A549 (cell line): ENCODE measurements around the gene SRRD. TPM values are rescaled to one million over a fixed set of nuclear protein-coding genes. Genes with fewer than 3 reads are reported as not detected.

Experiments used
- ATAC-seq, 2 experiments: fragments of 200-7000 bp in 1 of 2; fragments of >200 bp in 1 of 2; cut with Nextera tagmentation in 1 of 2; cut with Tn5 transposase in 1 of 2; 3 replicates each; pipeline versions ENCODE4 v1.8.0 to v1.9.1; 2018 to 2020; ENCODE audit warnings: mild to moderate bottlenecking in 1 of 2, moderate library complexity in 1 of 2
- CTCF ChIA-PET: fragments of 300-600 bp; sonication (Branson Sonifier 250); formaldehyde crosslinking; extraction: SDS; loops from one replicate; lab custom pipeline; 2021; ENCODE audit warnings: antibody characterized with exemption, inconsistent platforms; lab: Yijun Ruan, JAX
- POLR2A ChIA-PET: fragments of 350-600 bp; formaldehyde crosslinking; extraction: SDS; loops from one replicate; lab custom pipeline; 2021; ENCODE audit warnings: antibody characterized with exemption, inconsistent platforms; lab: Yijun Ruan, JAX
- DNase-seq, 2 experiments: peaks; one replicate each; pipeline versions ENCODE4 v3.0.0 to v3.0.0-alpha.2; 2011 to 2016; ENCODE audit warnings: low read depth in 1 of 2, low spot score in 1 of 2
- FAIRE-seq: peaks from 2 replicates; lab custom pipeline; 2011; peaks lifted over from hg19 to GRCh38; lab: Jason Lieb, UNC
- H3K27ac ChIP-seq, 2 experiments: fragments of >200 bp; sonication (Bioruptor Twin); formaldehyde crosslinking; 3 replicates each; pipeline ENCODE4 v1.5.1; 2016 to 2017
- H3K4me1 ChIP-seq: fragments of >200 bp; sonication (Bioruptor Twin); formaldehyde crosslinking; 3 replicates; pipeline ENCODE4 v1.6.1; 2016
- H3K4me2 ChIP-seq: fragments of >200 bp; sonication (Bioruptor Twin); formaldehyde crosslinking; 3 replicates; pipeline ENCODE4 v1.6.1; 2016
- H3K4me3 ChIP-seq: fragments of >200 bp; sonication (Bioruptor Twin); formaldehyde crosslinking; 3 replicates; pipeline ENCODE4 v1.5.1; 2016
- H3K9me3 ChIP-seq: fragments of >200 bp; sonication (Bioruptor Twin); formaldehyde crosslinking; 3 replicates; pipeline ENCODE4 v1.6.1; 2016
- BHLHE40 ChIP-seq: IDR thresholded peaks from 2 replicates; pipeline ENCODE4 v1.6.1; 2012; ENCODE audit warnings: low read depth, low read length, inconsistent platforms
- CBX2 ChIP-seq: fragments of 200-600 bp; sonication (generic); IDR thresholded peaks from 2 replicates; pipeline ENCODE4 v1.6.1; 2016; ENCODE audit warnings: low read depth, mild to moderate bottlenecking, borderline replicate concordance
- CBX8 ChIP-seq: fragments of 200-600 bp; sonication (generic); IDR thresholded peaks from 2 replicates; pipeline ENCODE4 v1.6.1; 2016
- CHD2 ChIP-seq: fragments of 150-350 bp; IDR thresholded peaks from 2 replicates; pipeline ENCODE4 v1.6.1; 2014; ENCODE audit warnings: low read length; ENCODE audit not compliant: partially characterized antibody
- CHD4 ChIP-seq: fragments of 200-600 bp; sonication (generic); IDR thresholded peaks from 2 replicates; pipeline ENCODE4 v1.6.1; 2016; ENCODE audit warnings: antibody characterized with exemption, mild to moderate bottlenecking, borderline replicate concordance
- EP300 ChIP-seq, 2 experiments: fragments of >200 bp; sonication (Bioruptor Twin); formaldehyde crosslinking; IDR thresholded peaks; 2 replicates in 1 of 2; 3 replicates in 1 of 2; pipeline ENCODE4 v1.6.1; 2016 to 2017
- ESRRA ChIP-seq: fragments of 150-350 bp; IDR thresholded peaks from 2 replicates; pipeline ENCODE4 v1.6.1; 2014; ENCODE audit warnings: mild to moderate bottlenecking, low read length, borderline replicate concordance
- HEYL ChIP-seq: fragments of 250-450 bp; sonication (Bioruptor Pico); IDR thresholded peaks from 2 replicates; pipeline ENCODE4 v1.8.0; 2021; ENCODE audit warnings: mild to moderate bottlenecking, moderate library complexity
- HOXA7 ChIP-seq: fragments of 250-450 bp; sonication (Bioruptor Pico); IDR thresholded peaks from 2 replicates; pipeline ENCODE4 v1.5.0; 2020; ENCODE audit warnings: mild to moderate bottlenecking, moderate library complexity
- KDM1A ChIP-seq: fragments of 200-600 bp; sonication (generic); IDR thresholded peaks from 2 replicates; pipeline ENCODE4 v1.6.1; 2016; ENCODE audit warnings: low read depth, mild to moderate bottlenecking
- KDM5A ChIP-seq: fragments of 200-600 bp; sonication (generic); IDR thresholded peaks from 2 replicates; pipeline ENCODE4 v1.6.1; 2016; ENCODE audit warnings: antibody characterized with exemption, mild to moderate bottlenecking
- MAFK ChIP-seq: fragments of 450-650 bp; IDR thresholded peaks from 2 replicates; pipeline ENCODE4 v1.6.1; 2014; ENCODE audit not compliant: partially characterized antibody
- MYC ChIP-seq: IDR thresholded peaks from 2 replicates; pipeline ENCODE4 v1.6.1; 2012; ENCODE audit warnings: mild to moderate bottlenecking, inconsistent platforms, low read length, improper control_type of control experiment, borderline replicate concordance
- NFE2L2 ChIP-seq: fragments of 150-350 bp; conservative IDR thresholded peaks from 2 replicates; pipeline ENCODE4 v1.6.1; 2014; ENCODE audit warnings: low read length
- NR3C1 ChIP-seq: fragments of >200 bp; sonication (Bioruptor Twin); formaldehyde crosslinking; IDR thresholded peaks from 3 replicates; pipeline ENCODE4 v1.6.1; 2017
- PHF8 ChIP-seq: fragments of 200-600 bp; sonication (generic); IDR thresholded peaks from 2 replicates; pipeline ENCODE4 v1.6.1; 2016; ENCODE audit warnings: low read depth, mild to moderate bottlenecking, antibody characterized with exemption, moderate library complexity, borderline replicate concordance
- RAD21 ChIP-seq, 2 experiments: fragments of >200 bp in 1 of 2; sonication (Bioruptor Twin) in 1 of 2; formaldehyde crosslinking in 1 of 2; IDR thresholded peaks in 1 of 2; conservative IDR thresholded peaks in 1 of 2; 2 replicates in 1 of 2; 3 replicates in 1 of 2; pipeline ENCODE4 v1.6.1; 2012 to 2018; ENCODE audit warnings: inconsistent platforms in 1 of 2
- RARB ChIP-seq: fragments of 250-450 bp; sonication (Bioruptor Pico); IDR thresholded peaks from 2 replicates; pipeline ENCODE4 v1.8.0; 2021; ENCODE audit warnings: mild to moderate bottlenecking, moderate library complexity
- RCOR1 ChIP-seq: fragments of 150-350 bp; IDR thresholded peaks from 2 replicates; pipeline ENCODE4 v1.6.1; 2014; ENCODE audit warnings: antibody characterized with exemption, low read length, low read depth
- SMC3 ChIP-seq: fragments of >200 bp; sonication (Bioruptor Twin); formaldehyde crosslinking; IDR thresholded peaks from 3 replicates; pipeline ENCODE4 v1.6.1; 2018; ENCODE audit warnings: inconsistent platforms
- SREBF2 ChIP-seq: fragments of 450-650 bp; IDR thresholded peaks from 2 replicates; pipeline ENCODE4 v1.6.1; 2014; ENCODE audit warnings: mild to moderate bottlenecking, moderate library complexity
- TFCP2L1 ChIP-seq: fragments of 250-450 bp; sonication (Bioruptor Pico); IDR thresholded peaks from 2 replicates; pipeline ENCODE4 v1.5.0; 2021; ENCODE audit warnings: mild to moderate bottlenecking
- TP53 ChIP-seq: fragments of 250-450 bp; sonication (Bioruptor Pico); IDR thresholded peaks from 2 replicates; pipeline ENCODE4 v1.5.0; 2021; ENCODE audit warnings: mild to moderate bottlenecking, moderate library complexity
- ZFP36 ChIP-seq: fragments of 450-650 bp; IDR thresholded peaks from 2 replicates; pipeline ENCODE4 v1.6.1; 2014; ENCODE audit warnings: borderline replicate concordance; ENCODE audit not compliant: partially characterized antibody
- ZNF302 ChIP-seq: fragments of 250-450 bp; sonication (Bioruptor Pico); IDR thresholded peaks from 2 replicates; pipeline ENCODE4 v1.9.0; 2021; ENCODE audit warnings: inconsistent platforms, mild to moderate bottlenecking, moderate library complexity
- WGBS: methylation state at CpG from one replicate; pipeline ENCODE4 v1.1.6; 2017; ENCODE audit errors: missing lambda C conversion rate; 5-methylcytosine and 5-hydroxymethylcytosine counted together
- polyA plus RNA-seq, 4 experiments: library from polyadenylated mRNA; depleted of rRNA in 3 of 4; stranded (reverse); fragments of >200 nt; fragmentation: RNase III in 1 of 4; extraction: RNeasy Plus Mini Kit Qiagen cat#74134 plus additional on column Dnase treatment in 1 of 4; gene quantifications; 2 replicates in 3 of 4; 3 replicates in 1 of 4; pipeline ENCODE4 v1.2.3, GENCODE V29; 2011 to 2017
- TF ChIP-seq, protein P1 (sequence below): fragments of >200 bp; sonication (Bioruptor Twin); formaldehyde crosslinking; IDR thresholded peaks from 2 replicates; pipeline ENCODE4 v1.6.1; 2016
- TF ChIP-seq, protein P2 (sequence below): IDR thresholded peaks from 2 replicates; pipeline ENCODE4 v1.6.1; 2012

SRRD gene
- polyA plus RNA-seq, 2 of the 4 experiments (the other 2 are of a cell fraction), result 14.1 to 36.4 TPM

DNA sequence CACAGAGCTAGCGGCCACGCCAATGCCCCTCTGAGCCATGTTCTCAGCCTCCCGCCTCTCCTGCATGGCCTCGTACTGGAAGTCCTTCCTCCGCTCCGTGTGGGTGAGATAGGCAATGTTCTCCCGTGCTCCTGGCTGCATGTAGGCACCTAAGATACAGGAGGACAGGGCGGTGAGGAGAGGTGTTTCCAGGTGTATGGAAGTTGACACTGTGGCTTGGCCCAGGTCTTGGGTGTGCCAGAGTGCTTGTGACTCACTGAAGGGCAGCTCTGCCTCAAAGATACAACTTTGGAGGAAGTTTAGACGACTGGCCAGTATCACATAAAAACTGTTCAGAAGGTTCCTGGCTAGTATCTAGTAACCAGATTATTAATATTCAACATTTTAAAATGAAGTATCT lies 8.5 kb downstream of the SRRD start:
- no peak overlapping the region for H3K4me3 ChIP-seq
- H3K9me3 ChIP-seq, result no peaks in the 10 kb centered on the region
- ChIA-PET CTCF (interaction anchor here (1.3 to 1.6 kb wide), 3 partner anchors 9 to 126 kb away, joined by 3 to 8 read pairs (median 3); partner anchors contain the start of genes HPS4 and SRRD), POLR2A (interaction anchor here (1.9 kb wide), 1 partner anchor 9 kb away, joined by 5 read pairs; the partner anchor contains the start of genes HPS4 and SRRD)
- 89% methylated on average over 7 of the region's 9 CpGs for WGBS
- FAIRE-seq, result no peak
- H3K27ac ChIP-seq, result no peak overlapping the region
- no peak overlapping the region for H3K4me2 ChIP-seq
- no peak for ATAC-seq
- no peak for DNase-seq
- H3K4me1 ChIP-seq, result no peaks in the 10 kb centered on the region
- TF ChIP-seq EP300 (IDR thresholded peaks at IDR 0.05), result no peak
- TF ChIP-seq MYC, result no peak
- no peak for TF ChIP-seq CBX8
- no peak for TF ChIP-seq TFCP2L1 (CRISPR knock-in tag)
- no peak for TF ChIP-seq NFE2L2
- no peak for TF ChIP-seq CHD2
- TF ChIP-seq NR3C1, result no peak
- TF ChIP-seq CBX2, result no peak
- no peak for TF ChIP-seq BHLHE40
- TF ChIP-seq CHD4, result no peak
- TF ChIP-seq MAFK, result no peak
- no peak for TF ChIP-seq SMC3
- TF ChIP-seq, protein P1, sequence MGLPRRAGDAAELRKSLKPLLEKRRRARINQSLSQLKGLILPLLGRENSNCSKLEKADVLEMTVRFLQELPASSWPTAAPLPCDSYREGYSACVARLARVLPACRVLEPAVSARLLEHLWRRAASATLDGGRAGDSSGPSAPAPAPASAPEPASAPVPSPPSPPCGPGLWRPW, result no peak
- TF ChIP-seq RAD21 (conservative IDR thresholded peaks at IDR 0.05 in 1 of 2, IDR thresholded peaks at IDR 0.05 in 1 of 2), result no peak
- no peak for TF ChIP-seq KDM1A
- TF ChIP-seq ESRRA, result no peak

DNA sequence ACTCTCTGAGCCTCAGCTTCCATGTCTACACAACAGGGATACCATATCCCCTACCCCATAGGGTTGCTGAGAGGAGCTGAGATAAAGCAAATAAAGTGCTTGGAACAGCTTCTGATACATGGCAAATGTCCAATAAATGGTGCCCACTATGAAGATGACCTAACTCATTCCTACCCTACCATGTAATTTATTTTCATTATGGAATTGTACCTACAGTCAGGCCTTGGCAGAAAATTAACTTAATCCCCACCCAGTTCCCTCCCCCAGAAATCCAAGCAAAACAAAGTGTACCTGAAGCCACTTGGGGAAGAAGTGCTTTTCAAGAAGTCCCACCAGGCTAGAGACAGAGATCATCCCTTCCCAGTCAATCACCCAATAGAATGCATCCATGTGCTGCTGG lies 10.8 kb downstream of the SRRD start:
- POLR2A ChIA-PET, result interaction anchor here (0.9 to 1.0 kb wide), 2 partner anchors 10 to 12 kb away, joined by 3 to 4 read pairs; no protein-coding TSS in a partner anchor
- TF ChIP-seq EP300 (IDR thresholded peaks at IDR 0.05) (no peak), CBX2 (no peak), RARB (CRISPR knock-in tag) (no peak), RCOR1 (no peak), KDM5A (no peak), CBX8 (no peak), PHF8 (no peak), ZNF302 (CRISPR knock-in tag) (no peak)
- TF ChIP-seq, protein P2, sequence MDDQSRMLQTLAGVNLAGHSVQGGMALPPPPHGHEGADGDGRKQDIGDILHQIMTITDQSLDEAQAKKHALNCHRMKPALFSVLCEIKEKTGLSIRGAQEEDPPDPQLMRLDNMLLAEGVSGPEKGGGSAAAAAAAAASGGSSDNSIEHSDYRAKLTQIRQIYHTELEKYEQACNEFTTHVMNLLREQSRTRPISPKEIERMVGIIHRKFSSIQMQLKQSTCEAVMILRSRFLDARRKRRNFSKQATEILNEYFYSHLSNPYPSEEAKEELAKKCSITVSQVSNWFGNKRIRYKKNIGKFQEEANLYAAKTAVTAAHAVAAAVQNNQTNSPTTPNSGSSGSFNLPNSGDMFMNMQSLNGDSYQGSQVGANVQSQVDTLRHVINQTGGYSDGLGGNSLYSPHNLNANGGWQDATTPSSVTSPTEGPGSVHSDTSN, result no peak
- TF ChIP-seq, all 56 proteins: peak for 0
- Histone ChIP-seq H3K4me3 (no peak overlapping the region), H3K4me1 (no peaks in the 10 kb centered on the region), H3K27ac (no peak overlapping the region), H3K9me3 (no peaks in the 10 kb centered on the region), H3K4me2 (no peak overlapping the region)
- ATAC-seq (no peak), FAIRE-seq (no peak), DNase-seq (no peak)
- CTCF ChIA-PET, result interaction anchor here (0.5 kb wide), 1 partner anchor 95 kb away, joined by 3 read pairs; no protein-coding TSS in a partner anchor

- no peak for ATAC-seq
- H3K4me3 ChIP-seq, result no peak overlapping the region
- no peaks in the 10 kb centered on the region for H3K9me3 ChIP-seq
- CTCF ChIA-PET, result interaction anchor here (0.8 to 1.9 kb wide), 3 partner anchors 10 to 169 kb away, joined by 3 to 5 read pairs (median 3); no protein-coding TSS in a partner anchor
- TF ChIP-seq HEYL (CRISPR knock-in tag) (no peak), SREBF2 (no peak), HOXA7 (CRISPR knock-in tag) (no peak), TP53 (CRISPR knock-in tag) (no peak), CBX2 (no peak), ZFP36 (no peak), CBX8 (no peak), MYC (no peak)
- TF ChIP-seq, protein P1, result no peak
- TF ChIP-seq, all 56 proteins: peak for 0
- WGBS, result 88% methylated on average over 4 of the region's 4 CpGs
- H3K4me2 ChIP-seq, result no peak overlapping the region
- H3K27ac ChIP-seq, result no peak overlapping the region
- POLR2A ChIA-PET, result no interaction called here
- H3K4me1 ChIP-seq, result no peaks in the 10 kb centered on the region
- FAIRE-seq (no peak), DNase-seq (no peak)
Observed at GRCh38 chr22:26496456-26496855, 12.8 kb downstream of the SRRD start.
